B cell (primary cell): Measurements from ENCODE around the gene ANO2. TPM values are rescaled to one million over a fixed set of nuclear protein-coding genes. Genes with fewer than 3 reads are reported as not detected.

ENCODE experiments used
- ATAC-seq: fragments of 200-7000 bp; cut with Tn5 transposase; one replicate; pipeline ENCODE4 v1.10.0; 2021; ENCODE audit warnings: low read depth, mild to moderate bottlenecking, moderate number of reproducible peaks, moderate library complexity
- CTCF ChIA-PET: fragments of 350-600 bp; sonication (Branson Sonifier 250); formaldehyde crosslinking; loops from one replicate; lab custom pipeline; 2021; ENCODE audit warnings: antibody characterized with exemption, inconsistent platforms; lab: Charles Lee
- POLR2A ChIA-PET: fragments of 350-600 bp; sonication (Branson Sonifier 250); formaldehyde crosslinking; loops from one replicate; lab custom pipeline; 2021; ENCODE audit warnings: antibody characterized with exemption; lab: Charles Lee
- DNase-seq: peaks from one replicate; pipeline ENCODE4 v3.0.0; 2013
- H2AFZ ChIP-seq: 2 replicates; pipeline ENCODE4 v1.6.1; 2012; ENCODE audit warnings: mild to moderate bottlenecking, low read depth, low read length; ENCODE audit not compliant: insufficient read depth, poor library complexity, severe bottlenecking
- H3K27ac ChIP-seq, 2 donors: 1 replicate in 1 of 2; 2 replicates in 1 of 2; pipeline ENCODE4 v1.5.1; 2012 to 2013; ENCODE audit warnings: low read length in 2 of 2, mild to moderate bottlenecking in 2 of 2, moderate library complexity in 1 of 2
- H3K27me3 ChIP-seq, 4 experiments: fragments of 200-600 bp in 1 of 4; sonication (generic) in 1 of 4; replicated peaks in 1 of 4; 1 replicate in 2 of 4; 2 replicates in 2 of 4; pipeline versions ENCODE4 v1.6.1 to v1.7.0; 2013 to 2016; ENCODE audit warnings: low read length in 3 of 4, mild to moderate bottlenecking in 2 of 4, mixed read lengths in 1 of 4, moderate library complexity in 1 of 4; ENCODE audit not compliant: insufficient read depth in 4 of 4, control insufficient read depth in 3 of 4; ENCODE audit errors: control extremely low read depth in 1 of 4
- H3K36me3 ChIP-seq, 2 experiments: replicated peaks in 1 of 2; 1 replicate in 1 of 2; 2 replicates in 1 of 2; pipeline versions ENCODE4 v1.6.1 to v1.7.1; 2013; ENCODE audit warnings: low read length in 1 of 2; ENCODE audit not compliant: insufficient read depth in 2 of 2, control insufficient read depth in 1 of 2; ENCODE audit errors: control extremely low read depth in 1 of 2, extremely low read depth in 1 of 2
- H3K4me1 ChIP-seq, 2 donors: fragments of 200-600 bp in 1 of 2; sonication (generic) in 1 of 2; 1 replicate in 1 of 2; 2 replicates in 1 of 2; pipeline versions ENCODE4 v1.5.1 to v1.6.1; 2013 to 2017; ENCODE audit warnings: low read length in 2 of 2; ENCODE audit not compliant: control insufficient read depth in 2 of 2, insufficient read depth in 2 of 2
- H3K4me2 ChIP-seq: replicated peaks from 2 replicates; pipeline ENCODE3; 2012; ENCODE audit warnings: mild to moderate bottlenecking, low read depth, low read length; ENCODE audit not compliant: poor library complexity, severe bottlenecking
- H3K4me3 ChIP-seq, 5 experiments: fragments of 200-600 bp in 1 of 5; sonication (generic) in 1 of 5; 1 replicate in 3 of 5; 2 replicates in 2 of 5; pipeline versions ENCODE4 v1.5.1 to v1.7.0; 2011 to 2016; ENCODE audit warnings: low read length in 4 of 5, mild to moderate bottlenecking in 4 of 5, low read depth in 2 of 5, control low read depth in 1 of 5, moderate library complexity in 1 of 5; ENCODE audit not compliant: insufficient read depth in 1 of 5; ENCODE audit errors: control extremely low read depth in 1 of 5, extremely low read depth in 1 of 5
- H3K79me2 ChIP-seq: fragments of 200-600 bp; sonication (generic); one replicate; pipeline ENCODE4 v1.6.0; 2016; ENCODE audit warnings: low read length; ENCODE audit not compliant: control insufficient read depth, insufficient read depth
- H3K9ac ChIP-seq: fragments of 200-600 bp; sonication (generic); 2 replicates; pipeline ENCODE4 v1.6.1; 2017; ENCODE audit warnings: mild to moderate bottlenecking, low read length, moderate library complexity
- H3K9me3 ChIP-seq, 3 donors: one replicate each; pipeline versions ENCODE4 v1.6.1 to v1.7.1; 2013; ENCODE audit warnings: low read length in 2 of 3; ENCODE audit not compliant: control insufficient read depth in 2 of 3, insufficient read depth in 1 of 3; ENCODE audit errors: control extremely low read depth in 1 of 3
- H4K20me1 ChIP-seq: 2 replicates; pipeline ENCODE4 v1.6.0; 2012; ENCODE audit warnings: mild to moderate bottlenecking, low read length; ENCODE audit not compliant: insufficient read depth, control insufficient read depth, poor library complexity, severe bottlenecking
- H3K27ac Mint-ChIP-seq: one replicate; pipeline ENCODE4 v1.8.0; 2021; ENCODE audit warnings: mixed read lengths
- H3K27me3 Mint-ChIP-seq: one replicate; pipeline ENCODE4 v1.8.0; 2021; ENCODE audit warnings: mixed read lengths
- H3K4me1 Mint-ChIP-seq: one replicate; pipeline ENCODE4 v1.8.0; 2021; ENCODE audit warnings: mixed read lengths
- H3K4me3 Mint-ChIP-seq: one replicate; pipeline ENCODE4 v1.8.0; 2021; ENCODE audit warnings: mixed read lengths
- H3K9me3 Mint-ChIP-seq: one replicate; pipeline ENCODE4 v1.8.0; 2022; ENCODE audit warnings: mixed read lengths; ENCODE audit not compliant: insufficient read depth
- CTCF ChIP-seq: fragments of 200-600 bp; IDR thresholded peaks from one replicate; pipeline ENCODE4 v1.8.0; 2022; ENCODE audit warnings: antibody characterized with exemption, mild to moderate bottlenecking
- EZH2 ChIP-seq: IDR thresholded peaks from 2 replicates; pipeline ENCODE4 v1.6.1; 2012; ENCODE audit warnings: borderline replicate concordance, low read depth, mild to moderate bottlenecking, moderate library complexity, low read length; ENCODE audit not compliant: insufficient read depth, poor library complexity, severe bottlenecking
- WGBS: methylation state at CpG from one replicate; pipeline ENCODE4 v1.1.5; 2013; ENCODE audit warnings: missing lambda C conversion rate; ENCODE audit not compliant: insufficient coverage; 5-methylcytosine and 5-hydroxymethylcytosine counted together
- intact Hi-C: fragments of 100-400 bp; cut with micrococcal nuclease; formaldehyde crosslinking; loops from one replicate; pipeline ENCODE4 v1.10.0; 2022
- polyA plus RNA-seq: library from polyadenylated mRNA; depleted of rRNA; stranded (reverse); fragments of >200 nt; gene quantifications from 2 replicates; pipeline ENCODE4 v1.2.3, GENCODE V29; 2012
- total RNA-seq, 2 donors: library from RNA; stranded (reverse); fragments of 120-200 nt in 1 of 2; gene quantifications; 1 replicate in 1 of 2; 2 replicates in 1 of 2; pipeline versions ENCODE4 v1.2.3 to v1.2.4, GENCODE V29; 2013 to 2022

The ANO2 gene
- total and polyA plus RNA-seq, 2 donors (not counting 1 experiment from before 2014, with no cell fraction given): not detected

- no peak overlapping the region for H2AFZ ChIP-seq
These were observed 211.8 kb downstream of the ANO2 start for GRCh38 chr12:5733136-5733755.

GRCh38 chr12:5730962-5731361 is 214.1 kb downstream of the ANO2 start:
- Histone ChIP-seq H4K20me1 (no peaks in the 10 kb centered on the region), H3K36me3 (no peaks in the 10 kb centered on the region), H3K9me3 (no peaks in the 10 kb centered on the region), H3K4me1 (no peaks in the 10 kb centered on the region), H3K27ac (no peak overlapping the region), H2AFZ (no peak overlapping the region), H3K27me3 (peaks cover 0 to 4% (median 0%) of the 10 kb centered on the region in 4 experiments), H3K4me2 (no peak overlapping the region), H3K79me2 (no peaks in the 10 kb centered on the region), H3K4me3 (no peak overlapping the region), H3K9ac (no peak overlapping the region)
- CTCF ChIA-PET: no interaction called here
- H3K4me3 Mint-ChIP-seq: no peak overlapping the region
- no peak overlapping the region for H3K27ac Mint-ChIP-seq
- no peaks in the 10 kb centered on the region for H3K9me3 Mint-ChIP-seq
- intact Hi-C loops: no loop called here
- ATAC-seq (no peak), DNase-seq (no peak)
- H3K27me3 Mint-ChIP-seq: peaks cover 4% of the 10 kb centered on the region
- POLR2A ChIA-PET: no interaction called here
- H3K4me1 Mint-ChIP-seq: no peaks in the 10 kb centered on the region
- 100% methylated on average over 4 of the region's 7 CpGs for WGBS
- TF ChIP-seq CTCF (no peak), EZH2 (no peak)

More at GRCh38 chr12:5733136-5733755, 211.8 kb downstream of the ANO2 start:
- H3K27ac Mint-ChIP-seq: no peak overlapping the region
- WGBS: 91% methylated on average over 10 of the region's 11 CpGs
- Histone ChIP-seq H3K27ac (no peak overlapping the region), H3K9me3 (no peaks in the 10 kb centered on the region), H3K4me2 (no peak overlapping the region), H3K79me2 (no peaks in the 10 kb centered on the region), H3K9ac (no peak overlapping the region), H3K27me3 (no peaks in the 10 kb centered on the region), H3K4me1 (no peaks in the 10 kb centered on the region), H3K36me3 (no peaks in the 10 kb centered on the region), H3K4me3 (no peak overlapping the region), H4K20me1 (no peaks in the 10 kb centered on the region)
- POLR2A ChIA-PET: no interaction called here
- no peaks in the 10 kb centered on the region for H3K27me3 Mint-ChIP-seq
- no peaks in the 10 kb centered on the region for H3K9me3 Mint-ChIP-seq
- CTCF ChIA-PET: no interaction called here
- H3K4me1 Mint-ChIP-seq: no peaks in the 10 kb centered on the region
- no peak for DNase-seq
- H3K4me3 Mint-ChIP-seq: no peak overlapping the region
- TF ChIP-seq CTCF (no peak), EZH2 (no peak)
- no peak for ATAC-seq
- intact Hi-C loops: no loop called here
